HEK293T (cell line): ENCODE measurements around the gene SP3.

Experiments used
- BHLHE40 ChIP-seq: fragments of 450-650 bp; IDR thresholded peaks from 2 replicates; pipeline ENCODE4 v1.6.1; 2016; ENCODE audit warnings: mild to moderate bottlenecking, moderate library complexity, borderline replicate concordance
- SUZ12 ChIP-seq: fragments of 450-650 bp; IDR thresholded peaks from 2 replicates; pipeline ENCODE4 v1.6.1; 2016; ENCODE audit warnings: mild to moderate bottlenecking

DNA sequence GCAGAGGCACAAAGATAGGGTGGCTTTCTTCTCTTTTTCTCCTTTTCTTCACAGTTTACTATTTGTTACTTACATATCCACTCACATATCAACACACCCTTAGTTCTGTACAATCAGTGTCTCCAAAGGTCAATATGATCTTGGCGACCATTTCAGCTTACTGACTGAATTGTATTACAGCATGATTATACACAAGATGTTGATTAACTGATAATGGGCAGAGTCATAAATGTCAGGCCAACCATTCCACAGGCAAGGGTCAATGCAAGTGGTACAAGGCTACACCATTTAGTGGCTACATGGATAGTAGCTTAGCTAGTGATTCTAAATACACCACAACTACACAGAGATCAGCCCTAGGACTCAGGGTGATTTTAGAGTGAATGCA is 20.4 kb upstream of the SP3 start:
- TF ChIP-seq BHLHE40 (no peak), SUZ12 (no peak)
